ENCODE data around the gene PLD5. TPM values are rescaled to one million over a fixed set of nuclear protein-coding genes. Genes with fewer than 3 reads are reported as not detected.
"Not testable (repeated sequence)": the region's sequence is repeated elsewhere in the genome, so short reads cannot be mapped to it uniquely, and the experiment has no call there.

Gene PLD5
- total RNA-seq, 1 donor from 2014 or later: not detected

DNA sequence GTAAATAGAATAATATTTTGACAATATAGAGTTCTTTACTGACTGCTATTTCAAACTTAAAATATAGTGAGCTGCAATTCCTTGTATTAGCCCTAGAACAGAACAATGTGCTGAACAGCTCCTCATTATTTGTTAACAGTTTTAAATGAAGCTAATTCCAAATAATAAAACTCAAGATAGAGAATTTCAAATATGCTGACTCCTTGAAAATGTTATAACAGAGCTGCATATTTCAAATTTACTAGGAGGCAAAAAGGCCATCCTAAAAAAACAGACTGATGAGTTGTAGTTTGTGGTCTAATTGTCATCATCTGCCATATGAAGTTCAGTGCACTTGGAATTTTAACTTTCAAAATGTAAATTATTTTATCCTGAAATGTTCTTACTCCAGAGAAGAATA, 197.1 kb downstream of the PLD5 start:
- ATAC-seq (ENCODE audit: poor library complexity); DNase-seq; intact Hi-C loops (cut with DNase I): not testable (repeated sequence)

DNA sequence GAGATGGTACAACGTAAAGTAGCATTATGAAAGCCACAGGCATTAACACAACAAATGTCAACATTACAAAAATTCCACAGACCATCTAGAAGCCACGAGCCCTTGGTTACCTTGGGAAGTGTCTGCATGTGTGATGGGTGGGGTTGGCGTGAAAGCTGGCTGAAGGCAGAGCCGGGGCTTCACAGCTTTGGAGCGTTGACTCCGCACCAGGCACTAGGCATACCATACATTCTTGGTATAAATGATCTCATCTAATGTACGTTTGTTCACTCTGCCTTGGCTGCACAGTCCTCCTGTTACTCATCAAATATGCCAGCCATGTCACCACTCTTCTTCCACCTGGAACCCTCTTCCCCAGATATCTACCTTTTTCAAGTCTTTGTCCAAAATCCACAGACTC, 202.5 kb downstream of the PLD5 start:
- intact Hi-C loops (cut with DNase I); DNase-seq; ATAC-seq (ENCODE audit: poor library complexity): not testable (repeated sequence)

DNA sequence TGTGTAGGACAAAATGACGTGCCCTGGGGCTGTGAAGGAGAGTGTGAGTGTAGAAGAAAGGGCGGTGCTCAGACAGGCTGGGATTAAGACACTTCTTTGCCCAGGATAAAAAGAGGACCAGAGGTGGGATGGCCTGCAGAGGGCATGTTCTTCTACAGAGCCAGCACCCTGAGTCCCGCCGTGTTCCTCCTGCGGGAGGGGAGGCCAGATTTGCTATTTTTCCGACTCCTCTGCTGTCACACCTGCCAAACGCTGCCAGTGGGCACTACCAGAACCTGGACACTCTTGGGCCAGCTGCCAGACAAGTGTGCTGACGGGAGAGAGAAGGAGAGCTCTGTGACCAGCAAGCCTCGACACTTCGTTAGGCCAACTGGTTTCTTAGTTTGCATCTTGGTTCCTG, 206.4 kb downstream of the PLD5 start:
- no peak for ATAC-seq (ENCODE audit: poor library complexity)
- intact Hi-C loops (cut with DNase I): no loop called here
- DNase-seq: no peak

- DNase-seq; intact Hi-C loops (cut with DNase I); ATAC-seq (ENCODE audit: poor library complexity): not testable (repeated sequence)
Observed at GRCh38 chr1:242314865-242315264, 209.6 kb downstream of the PLD5 start.

- ATAC-seq (ENCODE audit: poor library complexity); intact Hi-C loops (cut with DNase I); DNase-seq: not testable (repeated sequence)
Observed at GRCh38 chr1:242314085-242314649, 210.3 kb downstream of the PLD5 start.

GRCh38 chr1:242308681-242309080, 215.8 kb downstream of the PLD5 start:
- intact Hi-C loops (cut with DNase I); DNase-seq; ATAC-seq (ENCODE audit: poor library complexity): not testable (repeated sequence)

GRCh38 chr1:242293781-242294180, 230.7 kb downstream of the PLD5 start:
- intact Hi-C loops (cut with DNase I); DNase-seq; ATAC-seq (ENCODE audit: poor library complexity): not testable (repeated sequence)

DNA sequence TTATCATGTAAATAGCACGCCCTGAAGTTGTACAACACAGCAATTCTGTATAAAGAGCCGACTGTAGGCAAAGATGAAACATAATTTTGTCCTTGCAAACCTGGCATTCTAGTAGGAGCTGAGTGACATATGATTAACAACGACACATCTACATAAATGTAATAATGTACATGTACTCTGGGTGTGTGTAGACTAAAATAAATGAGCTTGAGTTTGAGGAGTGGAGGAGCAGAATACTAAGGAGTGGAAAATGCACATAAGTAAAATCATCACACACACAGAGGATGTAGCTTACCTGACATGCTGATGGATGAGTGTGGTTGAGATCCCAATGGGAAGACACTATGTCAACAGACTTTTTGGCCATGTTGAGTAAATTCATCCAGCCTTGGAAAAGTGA, 236.4 kb downstream of the PLD5 start:
- DNase-seq; ATAC-seq (ENCODE audit: poor library complexity); intact Hi-C loops (cut with DNase I): not testable (repeated sequence)

DNA sequence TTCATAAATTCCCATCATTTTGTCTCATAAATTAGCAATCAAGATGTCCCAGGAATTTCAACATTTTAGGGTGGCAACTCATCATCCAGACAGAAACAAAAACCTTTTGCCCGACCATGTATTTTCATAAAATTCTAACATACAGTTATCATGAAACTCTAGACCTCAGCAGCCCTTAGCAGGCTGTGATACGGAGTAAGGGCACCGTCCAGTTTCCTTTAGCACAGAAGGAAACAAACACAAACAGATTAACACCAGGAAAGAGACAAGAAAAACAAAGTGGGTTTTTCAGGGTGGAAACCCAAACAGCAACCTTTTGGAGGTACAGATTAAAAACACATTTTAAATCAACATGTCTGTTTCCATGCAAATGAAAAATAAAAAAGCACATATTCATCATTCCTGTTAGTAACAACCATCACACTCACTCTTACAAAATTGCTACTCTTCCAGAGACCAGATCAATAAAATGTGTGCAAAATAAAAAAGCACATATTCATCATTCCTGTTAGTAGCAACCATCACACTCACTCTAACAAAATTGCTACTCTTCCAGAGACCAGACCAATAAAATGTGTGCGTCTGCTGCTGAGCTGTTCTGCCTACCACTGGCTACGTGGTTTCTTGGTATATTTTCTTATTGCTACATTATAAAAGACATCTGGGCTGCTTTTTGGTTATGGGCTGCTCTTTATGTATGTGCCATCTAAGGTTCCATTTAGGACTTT, 241.6 kb downstream of the PLD5 start:
- ATAC-seq (ENCODE audit: poor library complexity); DNase-seq; intact Hi-C loops (cut with DNase I): not testable (repeated sequence)

DNA sequence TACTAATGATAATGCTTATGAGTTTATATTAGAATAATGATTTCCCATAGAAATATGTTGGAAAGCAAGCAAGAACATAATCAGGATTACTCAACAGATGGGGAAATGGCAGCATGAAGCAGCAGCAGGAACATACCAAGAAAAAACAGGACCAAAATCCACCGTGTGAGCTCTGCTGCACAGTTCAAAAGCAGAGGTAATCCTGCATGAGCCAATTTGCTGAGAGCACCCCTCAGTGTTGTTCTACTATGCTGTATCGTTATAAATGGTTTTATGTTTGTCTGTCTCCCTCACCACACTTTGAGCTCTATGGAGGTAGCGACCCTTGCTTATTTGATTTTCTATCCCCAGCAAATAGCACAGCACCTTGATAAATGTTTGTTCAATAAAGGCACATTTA, 246.1 kb downstream of the PLD5 start:
- ATAC-seq (ENCODE audit: poor library complexity); intact Hi-C loops (cut with DNase I); DNase-seq: not testable (repeated sequence)

- intact Hi-C loops (cut with DNase I); DNase-seq; ATAC-seq (ENCODE audit: poor library complexity): not testable (repeated sequence)
Observed at GRCh38 chr1:242276769-242277168, 247.7 kb downstream of the PLD5 start.

DNA sequence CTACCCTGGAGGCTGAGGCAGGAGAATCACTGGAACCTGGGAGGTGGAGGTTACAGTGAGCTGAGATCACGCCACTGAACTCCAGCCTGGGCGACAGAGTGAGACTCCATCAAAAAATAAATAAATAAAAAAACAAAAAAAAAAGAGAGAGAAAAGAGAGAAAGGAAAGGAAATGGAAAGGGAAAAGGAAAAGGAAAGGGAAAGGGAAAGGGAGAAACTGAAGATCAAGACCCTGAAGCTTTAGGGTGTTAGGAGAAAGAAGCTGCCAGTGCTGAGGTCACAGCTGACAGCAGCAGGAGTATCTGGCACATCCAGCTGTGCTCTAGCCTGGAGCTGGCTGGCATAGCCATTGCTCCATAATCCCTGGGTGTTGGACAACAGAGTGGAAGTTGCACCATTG, 257.5 kb downstream of the PLD5 start:
- DNase-seq; intact Hi-C loops (cut with DNase I); ATAC-seq (ENCODE audit: poor library complexity): not testable (repeated sequence)

DNA sequence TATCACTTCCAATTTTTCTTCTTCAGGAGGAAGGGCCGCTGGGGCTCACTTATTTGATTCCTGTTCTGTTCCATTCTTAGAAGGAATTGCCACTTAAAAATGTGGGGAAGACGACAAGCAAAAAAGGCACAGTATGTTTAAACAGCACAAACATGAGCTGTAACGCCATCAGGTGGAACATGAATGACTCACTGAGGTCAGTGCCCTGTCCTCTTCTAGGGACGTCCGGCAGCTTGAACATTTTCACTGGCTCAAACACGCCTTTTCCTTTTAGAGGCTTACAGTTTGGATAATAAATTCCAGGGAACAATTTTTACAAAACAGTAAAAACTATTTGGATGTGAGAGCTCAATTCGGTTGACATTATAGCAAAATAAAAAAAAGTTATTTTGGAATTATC, 260.1 kb downstream of the PLD5 start:
- intact Hi-C loops (cut with DNase I); ATAC-seq (ENCODE audit: poor library complexity); DNase-seq: not testable (repeated sequence)

- no peak for DNase-seq
- no peak for ATAC-seq (ENCODE audit: poor library complexity)
- intact Hi-C loops (cut with DNase I): no loop called here
Observed at GRCh38 chr1:242245255-242245654, 279.2 kb downstream of the PLD5 start.

- ATAC-seq (ENCODE audit: poor library complexity): no peak
- no peak for DNase-seq
- intact Hi-C loops (cut with DNase I): no loop called here
Observed at GRCh38 chr1:242243472-242243871, 281.0 kb downstream of the PLD5 start.

GRCh38 chr1:242242983-242243382, 281.5 kb downstream of the PLD5 start:
- intact Hi-C loops (cut with DNase I): no loop called here
- ATAC-seq (ENCODE audit: poor library complexity) (no peak), DNase-seq (no peak)

GRCh38 chr1:242241936-242242335, 282.6 kb downstream of the PLD5 start:
- ATAC-seq (ENCODE audit: poor library complexity) (no peak), DNase-seq (no peak)
- intact Hi-C loops (cut with DNase I): no loop called here

DNA sequence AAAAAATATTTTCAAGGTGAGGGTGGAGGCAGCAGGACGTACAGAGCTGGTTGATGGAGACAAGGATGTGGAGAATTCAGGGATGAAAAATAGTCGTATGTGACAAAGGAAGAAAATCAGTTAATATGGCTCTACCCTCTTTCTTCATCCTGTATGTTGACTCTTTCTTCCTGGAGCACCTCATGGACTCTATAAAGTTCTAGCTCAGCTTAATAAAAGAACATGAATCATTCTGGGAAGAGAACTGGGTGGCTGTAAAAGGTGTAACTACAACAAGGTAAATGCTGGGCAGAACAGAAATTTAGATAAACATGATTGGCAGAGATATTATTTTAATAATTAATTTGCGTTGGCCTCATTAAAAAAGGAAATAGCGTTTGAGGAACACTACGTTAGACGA, 283.8 kb downstream of the PLD5 start:
- intact Hi-C loops (cut with DNase I): no loop called here
- ATAC-seq (ENCODE audit: poor library complexity): no peak
- DNase-seq: no peak

DNA sequence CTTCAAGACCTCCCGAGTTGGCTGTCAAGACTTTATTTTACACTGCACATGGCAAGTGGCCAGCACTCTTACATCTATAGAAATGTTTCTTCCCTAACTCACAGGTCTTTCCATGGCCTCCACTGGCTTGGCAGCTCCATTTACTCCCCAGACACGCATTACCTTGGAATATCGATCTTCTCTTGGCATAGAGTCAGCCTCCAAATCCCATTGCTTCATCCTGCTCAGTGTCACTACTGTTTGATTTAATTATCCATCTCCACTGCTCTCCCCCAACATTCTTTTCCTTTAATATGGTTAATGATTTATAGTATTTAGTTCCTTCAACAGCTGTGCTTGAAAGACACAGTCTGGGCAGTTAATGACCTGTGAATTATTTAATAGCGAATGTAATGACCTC, 284.4 kb downstream of the PLD5 start:
- intact Hi-C loops (cut with DNase I): no loop called here
- ATAC-seq (ENCODE audit: poor library complexity) (no peak), DNase-seq (no peak)

- intact Hi-C loops (cut with DNase I): no loop called here
- DNase-seq (no peak), ATAC-seq (ENCODE audit: poor library complexity) (no peak)
Observed at GRCh38 chr1:242239398-242239797, 285.1 kb downstream of the PLD5 start.
